BE2C (cell line): ENCODE measurements around the gene SLC51A.

Experiments used
- DNase-seq: peaks from one replicate; pipeline ENCODE4 v3.0.0-alpha.2; 2020
- H3K27me3 ChIP-seq: fragments of 250-450 bp; sonication (Bioruptor Pico); 2 replicates; pipeline ENCODE4 v1.5.1; 2020; ENCODE audit warnings: mild to moderate bottlenecking
- H3K36me3 ChIP-seq: fragments of 250-450 bp; sonication (Bioruptor Pico); 2 replicates; pipeline ENCODE4 v1.5.1; 2020; ENCODE audit warnings: mild to moderate bottlenecking
- H3K4me1 ChIP-seq: fragments of 250-450 bp; sonication (Bioruptor Pico); 2 replicates; pipeline ENCODE4 v1.5.1; 2020
- H3K4me3 ChIP-seq: 2 replicates; pipeline ENCODE4 v1.5.1; 2011; ENCODE audit warnings: low read depth, low read length
- H3K9me3 ChIP-seq: fragments of 250-450 bp; sonication (Bioruptor Pico); 2 replicates; pipeline ENCODE4 v1.5.1; 2020
- CTCF ChIP-seq: IDR thresholded peaks from 2 replicates; pipeline ENCODE4 v1.5.1; 2012; ENCODE audit warnings: mild to moderate bottlenecking, low read depth, low read length

SLC51A gene

GRCh38 chr3:196195664-196196265, 20.6 kb upstream of the SLC51A start:
- Histone ChIP-seq H3K27me3 (no peaks in the 10 kb centered on the region), H3K4me3 (no peak overlapping the region), H3K4me1 (peaks cover 2% of the 10 kb centered on the region), H3K36me3 (no peaks in the 10 kb centered on the region), H3K9me3 (no peaks in the 10 kb centered on the region)
- TF ChIP-seq CTCF: no peak
- no peak for DNase-seq

- Histone ChIP-seq H3K36me3 (no peaks in the 10 kb centered on the region), H3K4me1 (peaks cover 2% of the 10 kb centered on the region), H3K4me3 (no peak overlapping the region), H3K9me3 (no peaks in the 10 kb centered on the region), H3K27me3 (no peaks in the 10 kb centered on the region)
- TF ChIP-seq CTCF: no peak
- no peak for DNase-seq
Measured at GRCh38 chr3:196197524-196197923, 18.8 kb upstream of the SLC51A start.

GRCh38 chr3:196198081-196198675, 18.2 kb upstream of the SLC51A start:
- Histone ChIP-seq H3K36me3 (no peaks in the 10 kb centered on the region), H3K9me3 (no peaks in the 10 kb centered on the region), H3K4me3 (no peak overlapping the region), H3K4me1 (peaks cover 2% of the 10 kb centered on the region), H3K27me3 (no peaks in the 10 kb centered on the region)
- DNase-seq: no peak
- TF ChIP-seq CTCF: no peak

GRCh38 chr3:196198771-196199753, 17.3 kb upstream of the SLC51A start:
- Histone ChIP-seq H3K4me3 (no peak overlapping the region), H3K4me1 (no peaks in the 10 kb centered on the region; the same call in 1 of the 2 replicates), H3K9me3 (no peaks in the 10 kb centered on the region), H3K36me3 (no peaks in the 10 kb centered on the region), H3K27me3 (no peaks in the 10 kb centered on the region)
- no peak for DNase-seq
- TF ChIP-seq CTCF: peak; percentile 35

GRCh38 chr3:196202516-196202970, 13.8 kb upstream of the SLC51A start:
- Histone ChIP-seq H3K4me3 (no peak overlapping the region), H3K4me1 (no peaks in the 10 kb centered on the region), H3K36me3 (no peaks in the 10 kb centered on the region), H3K27me3 (no peaks in the 10 kb centered on the region), H3K9me3 (no peaks in the 10 kb centered on the region)
- no peak for DNase-seq
- TF ChIP-seq CTCF: no peak
